ENCODE measurements around the gene GPC6. TPM values are rescaled to one million over a fixed set of nuclear protein-coding genes. Genes with fewer than 3 reads are reported as not detected.

Gene GPC6
- total and polyA plus RNA-seq, 4 donors, result 5.9 to 29.1 (median 18.2) TPM

DNA sequence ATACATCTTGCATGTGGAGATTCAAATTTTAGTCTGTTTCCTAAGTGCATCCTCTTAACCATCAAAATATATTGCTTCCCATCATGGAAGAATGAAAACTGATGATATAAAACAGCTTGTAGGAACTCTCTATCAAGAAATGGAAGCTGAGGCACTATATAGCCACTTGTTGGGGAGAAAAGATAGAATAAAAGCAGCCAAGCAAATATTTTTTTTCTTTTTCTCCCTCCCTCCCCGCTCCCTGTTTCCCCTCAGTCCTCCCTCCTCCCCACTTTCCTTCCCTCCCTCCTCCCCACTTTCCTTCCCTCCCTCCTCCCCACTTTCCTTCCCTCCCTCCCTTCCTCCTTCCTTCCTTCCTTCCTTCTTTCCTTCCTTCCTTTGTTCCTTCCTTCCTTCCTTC is 413.8 kb downstream of the GPC6 start:
- H3K36me3 ChIP-seq (ENCODE audit: control insufficient read depth in 4 of 4, insufficient read depth in 3 of 4, low read depth in 1 of 4, low read length in 3 of 4), result no peaks in the 10 kb centered on the region
- H3K9me3 ChIP-seq (ENCODE audit: control insufficient read depth in 4 of 4, low read length in 3 of 4), result no peaks in the 10 kb centered on the region
- WGBS, result 86% methylated on average over 1 of the region's 1 CpG
- no peak overlapping the region for H3K4me3 ChIP-seq (ENCODE audit: low read depth in 1 of 3, low read length in 3 of 3)
- TF ChIP-seq, protein P1, sequence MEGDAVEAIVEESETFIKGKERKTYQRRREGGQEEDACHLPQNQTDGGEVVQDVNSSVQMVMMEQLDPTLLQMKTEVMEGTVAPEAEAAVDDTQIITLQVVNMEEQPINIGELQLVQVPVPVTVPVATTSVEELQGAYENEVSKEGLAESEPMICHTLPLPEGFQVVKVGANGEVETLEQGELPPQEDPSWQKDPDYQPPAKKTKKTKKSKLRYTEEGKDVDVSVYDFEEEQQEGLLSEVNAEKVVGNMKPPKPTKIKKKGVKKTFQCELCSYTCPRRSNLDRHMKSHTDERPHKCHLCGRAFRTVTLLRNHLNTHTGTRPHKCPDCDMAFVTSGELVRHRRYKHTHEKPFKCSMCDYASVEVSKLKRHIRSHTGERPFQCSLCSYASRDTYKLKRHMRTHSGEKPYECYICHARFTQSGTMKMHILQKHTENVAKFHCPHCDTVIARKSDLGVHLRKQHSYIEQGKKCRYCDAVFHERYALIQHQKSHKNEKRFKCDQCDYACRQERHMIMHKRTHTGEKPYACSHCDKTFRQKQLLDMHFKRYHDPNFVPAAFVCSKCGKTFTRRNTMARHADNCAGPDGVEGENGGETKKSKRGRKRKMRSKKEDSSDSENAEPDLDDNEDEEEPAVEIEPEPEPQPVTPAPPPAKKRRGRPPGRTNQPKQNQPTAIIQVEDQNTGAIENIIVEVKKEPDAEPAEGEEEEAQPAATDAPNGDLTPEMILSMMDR (IDR thresholded peaks at IDR 0.05; ENCODE audit: low read depth, low read length, missing input control), result no peak
- TF ChIP-seq RXRA (IDR thresholded peaks at IDR 0.05) (no peak), FOXA1 (IDR thresholded peaks at IDR 0.05) (no peak), SP1 (IDR thresholded peaks at IDR 0.05) (no peak), NR2F2 (IDR thresholded peaks at IDR 0.05) (no peak), EGR1 (IDR thresholded peaks at IDR 0.05; ENCODE audit: low read depth in 2 of 2) (no peak), GABPA (IDR thresholded peaks at IDR 0.05 in 1 of 2, conservative IDR thresholded peaks at IDR 0.05 in 1 of 2) (no peak), YY1 (IDR thresholded peaks at IDR 0.05) (no peak), JUND (IDR thresholded peaks at IDR 0.05) (no peak), HNF4G (IDR thresholded peaks at IDR 0.05) (no peak), FOXA2 (IDR thresholded peaks at IDR 0.05) (no peak), RAD21 (IDR thresholded peaks at IDR 0.05) (no peak), TAF1 (conservative IDR thresholded peaks at IDR 0.05) (no peak), HNF4A (conservative IDR thresholded peaks at IDR 0.05) (no peak)
- TF ChIP-seq, protein P2, sequence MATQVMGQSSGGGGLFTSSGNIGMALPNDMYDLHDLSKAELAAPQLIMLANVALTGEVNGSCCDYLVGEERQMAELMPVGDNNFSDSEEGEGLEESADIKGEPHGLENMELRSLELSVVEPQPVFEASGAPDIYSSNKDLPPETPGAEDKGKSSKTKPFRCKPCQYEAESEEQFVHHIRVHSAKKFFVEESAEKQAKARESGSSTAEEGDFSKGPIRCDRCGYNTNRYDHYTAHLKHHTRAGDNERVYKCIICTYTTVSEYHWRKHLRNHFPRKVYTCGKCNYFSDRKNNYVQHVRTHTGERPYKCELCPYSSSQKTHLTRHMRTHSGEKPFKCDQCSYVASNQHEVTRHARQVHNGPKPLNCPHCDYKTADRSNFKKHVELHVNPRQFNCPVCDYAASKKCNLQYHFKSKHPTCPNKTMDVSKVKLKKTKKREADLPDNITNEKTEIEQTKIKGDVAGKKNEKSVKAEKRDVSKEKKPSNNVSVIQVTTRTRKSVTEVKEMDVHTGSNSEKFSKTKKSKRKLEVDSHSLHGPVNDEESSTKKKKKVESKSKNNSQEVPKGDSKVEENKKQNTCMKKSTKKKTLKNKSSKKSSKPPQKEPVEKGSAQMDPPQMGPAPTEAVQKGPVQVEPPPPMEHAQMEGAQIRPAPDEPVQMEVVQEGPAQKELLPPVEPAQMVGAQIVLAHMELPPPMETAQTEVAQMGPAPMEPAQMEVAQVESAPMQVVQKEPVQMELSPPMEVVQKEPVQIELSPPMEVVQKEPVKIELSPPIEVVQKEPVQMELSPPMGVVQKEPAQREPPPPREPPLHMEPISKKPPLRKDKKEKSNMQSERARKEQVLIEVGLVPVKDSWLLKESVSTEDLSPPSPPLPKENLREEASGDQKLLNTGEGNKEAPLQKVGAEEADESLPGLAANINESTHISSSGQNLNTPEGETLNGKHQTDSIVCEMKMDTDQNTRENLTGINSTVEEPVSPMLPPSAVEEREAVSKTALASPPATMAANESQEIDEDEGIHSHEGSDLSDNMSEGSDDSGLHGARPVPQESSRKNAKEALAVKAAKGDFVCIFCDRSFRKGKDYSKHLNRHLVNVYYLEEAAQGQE (IDR thresholded peaks at IDR 0.05), result no peak
- TF ChIP-seq, protein P3, sequence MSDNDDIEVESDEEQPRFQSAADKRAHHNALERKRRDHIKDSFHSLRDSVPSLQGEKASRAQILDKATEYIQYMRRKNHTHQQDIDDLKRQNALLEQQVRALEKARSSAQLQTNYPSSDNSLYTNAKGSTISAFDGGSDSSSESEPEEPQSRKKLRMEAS (IDR thresholded peaks at IDR 0.05), result no peak
- TF ChIP-seq, protein P4, sequence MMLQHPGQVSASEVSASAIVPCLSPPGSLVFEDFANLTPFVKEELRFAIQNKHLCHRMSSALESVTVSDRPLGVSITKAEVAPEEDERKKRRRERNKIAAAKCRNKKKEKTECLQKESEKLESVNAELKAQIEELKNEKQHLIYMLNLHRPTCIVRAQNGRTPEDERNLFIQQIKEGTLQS (IDR thresholded peaks at IDR 0.05), result no peak
- TF ChIP-seq, protein P5, sequence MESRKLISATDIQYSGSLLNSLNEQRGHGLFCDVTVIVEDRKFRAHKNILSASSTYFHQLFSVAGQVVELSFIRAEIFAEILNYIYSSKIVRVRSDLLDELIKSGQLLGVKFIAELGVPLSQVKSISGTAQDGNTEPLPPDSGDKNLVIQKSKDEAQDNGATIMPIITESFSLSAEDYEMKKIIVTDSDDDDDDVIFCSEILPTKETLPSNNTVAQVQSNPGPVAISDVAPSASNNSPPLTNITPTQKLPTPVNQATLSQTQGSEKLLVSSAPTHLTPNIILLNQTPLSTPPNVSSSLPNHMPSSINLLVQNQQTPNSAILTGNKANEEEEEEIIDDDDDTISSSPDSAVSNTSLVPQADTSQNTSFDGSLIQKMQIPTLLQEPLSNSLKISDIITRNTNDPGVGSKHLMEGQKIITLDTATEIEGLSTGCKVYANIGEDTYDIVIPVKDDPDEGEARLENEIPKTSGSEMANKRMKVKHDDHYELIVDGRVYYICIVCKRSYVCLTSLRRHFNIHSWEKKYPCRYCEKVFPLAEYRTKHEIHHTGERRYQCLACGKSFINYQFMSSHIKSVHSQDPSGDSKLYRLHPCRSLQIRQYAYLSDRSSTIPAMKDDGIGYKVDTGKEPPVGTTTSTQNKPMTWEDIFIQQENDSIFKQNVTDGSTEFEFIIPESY (IDR thresholded peaks at IDR 0.05), result no peak
- no peaks in the 10 kb centered on the region for H3K4me1 ChIP-seq (ENCODE audit: control insufficient read depth in 4 of 4, insufficient read depth in 4 of 4, low read length in 3 of 4)
- no peak for DNase-seq (ENCODE audit: low spot score)
- no peaks in the 10 kb centered on the region for H3K27me3 ChIP-seq (ENCODE audit: control insufficient read depth in 4 of 4, insufficient read depth in 4 of 4, low read length in 3 of 4)
- no peak overlapping the region for H3K27ac ChIP-seq (ENCODE audit: low read depth in 1 of 2, low read length in 2 of 2)
- no peak overlapping the region for H3K9ac ChIP-seq (ENCODE audit: low read depth in 1 of 2, low read length in 2 of 2)

All from liver (tissue), 9 donors.